Fibroblast of gingiva (primary cell): ENCODE data around the gene CHMP1A.
A peak's percentile ranks its signal among the peaks of the same experiment; 100 is the strongest.
"Not testable (repeated sequence)": the region's sequence is repeated elsewhere in the genome, so short reads cannot be mapped to it uniquely, and the experiment has no call there.

Source experiments
- DNase-seq: peaks from one replicate; pipeline ENCODE4 v3.0.0-alpha.2; 2011; ENCODE audit warnings: low read depth

Gene CHMP1A

GRCh38 chr16:89657442-89658220, at the start of gene CHMP1A, which contains the start of gene SPATA33:
Gene CHMP1A, minus strand, starts transcription at chr16:89657708. Its CDS starts 120 bp downstream, at chr16:89657588.
Gene SPATA33, plus strand, starts transcription at chr16:89657836. Its CDS starts 76 bp downstream, at chr16:89657912.
- DNase-seq: peak; percentile 84

- DNase-seq: no peak
Observed at GRCh38 chr16:89706518-89707260, 49.2 kb upstream of the CHMP1A start.

DNA sequence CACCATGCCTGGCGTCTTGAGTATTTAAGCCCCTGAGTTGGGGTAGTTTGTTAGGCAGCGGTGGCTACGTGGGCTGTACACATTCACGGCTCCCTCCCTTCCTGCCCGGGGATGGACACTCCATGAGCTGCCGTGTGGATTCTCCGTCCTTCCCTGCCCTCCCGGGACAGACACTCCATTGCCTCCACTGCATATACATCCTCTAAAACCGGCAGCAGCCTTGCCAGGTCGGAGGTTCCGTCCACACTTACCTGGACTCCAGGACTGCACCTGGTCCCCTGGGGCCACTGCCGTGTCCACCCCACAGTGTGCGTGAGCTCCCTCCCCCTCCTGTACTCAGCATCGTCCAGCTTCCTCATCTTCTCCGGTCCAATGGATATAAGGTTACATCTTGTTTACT, 47.5 kb upstream of the CHMP1A start:
- DNase-seq: no peak

GRCh38 chr16:89704281-89704680, 46.8 kb upstream of the CHMP1A start:
- DNase-seq: no peak

- DNase-seq: peak; percentile 59
Observed at GRCh38 chr16:89701425-89702406, 44.2 kb upstream of the CHMP1A start, which contains the start of gene SPATA2L. Gene SPATA2L, minus strand, starts transcription at chr16:89701705. Its CDS starts 473 bp downstream, at chr16:89701232.

DNA sequence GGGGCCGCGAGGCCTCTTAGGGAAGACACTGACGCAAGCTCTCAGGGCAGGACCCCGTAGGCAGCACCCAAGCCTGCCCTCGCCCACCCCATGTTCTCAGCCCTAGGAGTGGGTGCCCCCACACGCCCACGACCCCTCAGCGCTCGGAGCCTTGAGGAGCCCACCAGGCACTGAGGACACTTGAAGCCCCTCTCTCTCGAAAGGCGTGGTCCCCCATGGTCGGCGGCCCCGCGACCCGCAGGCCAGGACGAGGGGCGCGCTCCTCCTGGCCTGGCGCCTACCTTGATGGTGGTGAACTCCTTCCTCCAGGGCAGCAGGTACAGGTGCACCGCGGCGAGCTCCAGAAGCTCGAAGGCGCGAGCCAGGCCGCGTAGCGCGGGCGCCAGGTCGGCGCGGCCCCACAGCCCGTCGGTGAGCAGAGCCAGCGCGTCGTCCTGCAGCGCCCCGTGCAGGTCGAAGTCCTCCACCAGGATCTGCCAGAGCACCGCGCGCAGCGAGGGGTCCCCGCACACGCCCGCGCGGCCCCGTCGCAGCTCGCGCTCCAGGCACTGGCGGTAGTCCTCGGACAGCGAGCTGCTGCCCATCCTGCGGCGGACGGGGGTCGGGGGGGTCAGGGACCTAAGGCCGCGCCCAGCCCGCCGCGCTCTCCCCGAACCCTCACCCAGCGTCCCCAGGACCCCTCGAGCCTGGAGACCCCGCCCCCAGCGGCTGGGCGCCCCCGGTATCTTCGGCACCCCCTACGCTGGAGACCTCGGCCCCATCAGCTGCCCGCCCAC, 43.3 kb upstream of the CHMP1A start:
- DNase-seq: no peak

GRCh38 chr16:89700100-89700648, 42.7 kb upstream of the CHMP1A start:
- DNase-seq: peak; percentile 94

DNA sequence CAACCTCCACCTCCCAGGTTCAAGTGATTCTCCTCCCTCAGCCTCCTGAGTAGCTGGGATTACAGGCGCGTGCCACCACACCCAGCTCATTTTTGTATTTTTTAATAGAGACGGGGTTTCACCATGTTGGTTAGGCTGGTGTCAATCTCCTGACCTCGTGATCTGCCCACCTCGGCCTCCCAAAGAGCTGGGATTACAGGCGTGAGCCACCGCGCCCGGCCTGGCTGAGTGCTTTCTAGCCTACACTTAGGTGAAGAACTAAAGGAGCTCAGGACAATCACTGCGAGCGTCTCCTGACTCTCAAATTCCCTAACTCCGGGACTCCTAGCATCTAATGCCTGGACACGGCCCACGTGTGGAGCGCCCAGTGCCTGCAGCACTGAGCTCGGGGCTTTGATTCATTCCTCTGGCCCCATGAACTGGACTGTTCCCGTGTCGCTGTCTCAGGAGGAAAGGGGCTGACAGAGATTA, 42.2 kb upstream of the CHMP1A start:
- not testable (repeated sequence) for DNase-seq

DNA sequence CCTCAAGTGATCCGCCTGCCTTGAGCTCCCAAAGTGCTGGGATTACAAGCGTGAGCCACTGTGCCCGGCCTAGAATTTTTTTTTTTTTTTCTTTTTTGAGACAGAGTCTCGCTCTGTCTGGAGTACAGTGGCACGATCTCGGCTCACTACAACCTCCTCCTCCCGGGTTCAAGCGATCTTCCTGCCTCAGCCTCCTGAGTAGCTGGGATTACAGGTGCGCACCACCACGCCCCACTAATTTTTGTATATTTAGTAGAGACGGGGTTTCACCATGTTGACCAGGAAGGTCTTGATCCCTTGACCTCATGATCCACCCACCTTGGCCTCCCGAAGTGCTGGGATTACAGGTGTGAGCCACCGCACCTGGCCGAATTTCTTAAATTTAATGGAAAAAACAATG, 41.2 kb upstream of the CHMP1A start:
- not testable (repeated sequence) for DNase-seq

- DNase-seq: no peak
Observed at GRCh38 chr16:89697616-89698331, 40.3 kb upstream of the CHMP1A start.

- no peak for DNase-seq
Observed at GRCh38 chr16:89697161-89697615, 39.7 kb upstream of the CHMP1A start.

GRCh38 chr16:89696670-89697128, 39.2 kb upstream of the CHMP1A start:
- DNase-seq: no peak

DNA sequence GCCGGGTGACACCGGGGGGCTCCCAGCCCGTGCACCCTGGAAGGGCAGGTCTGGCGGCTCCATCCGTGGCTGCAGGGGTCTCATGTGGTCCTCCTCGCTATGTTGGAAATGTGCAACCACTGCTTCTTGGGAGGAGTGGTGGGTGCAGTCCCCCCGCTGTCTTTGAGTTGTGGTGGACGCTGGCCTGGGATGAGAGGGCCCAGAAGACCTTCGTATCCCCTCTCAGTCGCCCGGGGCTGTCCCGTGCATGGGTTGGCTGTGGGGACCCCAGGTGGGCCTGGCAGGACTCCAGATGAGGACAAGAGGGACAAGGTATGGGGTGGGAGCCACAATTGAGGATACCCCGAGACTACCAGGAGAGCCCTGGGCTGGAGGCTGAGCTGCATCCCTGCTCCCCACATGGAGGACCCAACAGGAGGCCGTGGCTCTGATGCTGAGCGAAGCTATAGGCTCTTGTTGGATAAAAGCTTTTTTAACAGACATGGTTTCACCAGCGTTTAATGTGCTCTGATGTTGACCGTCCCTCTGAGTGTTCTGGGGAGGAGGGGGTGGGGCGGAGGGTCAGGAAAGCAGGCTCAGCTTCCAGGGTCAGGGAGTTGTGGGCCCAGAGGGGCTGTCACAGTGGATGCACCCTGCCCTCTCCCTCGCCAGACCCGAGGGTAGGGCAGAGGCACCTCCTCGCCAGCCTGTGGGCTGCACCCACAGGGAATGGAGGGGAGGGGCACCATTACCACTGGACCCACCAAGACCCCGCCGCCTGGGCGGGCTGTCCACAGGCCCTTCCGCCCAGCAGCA, 38.6 kb upstream of the CHMP1A start:
- no peak for DNase-seq

DNA sequence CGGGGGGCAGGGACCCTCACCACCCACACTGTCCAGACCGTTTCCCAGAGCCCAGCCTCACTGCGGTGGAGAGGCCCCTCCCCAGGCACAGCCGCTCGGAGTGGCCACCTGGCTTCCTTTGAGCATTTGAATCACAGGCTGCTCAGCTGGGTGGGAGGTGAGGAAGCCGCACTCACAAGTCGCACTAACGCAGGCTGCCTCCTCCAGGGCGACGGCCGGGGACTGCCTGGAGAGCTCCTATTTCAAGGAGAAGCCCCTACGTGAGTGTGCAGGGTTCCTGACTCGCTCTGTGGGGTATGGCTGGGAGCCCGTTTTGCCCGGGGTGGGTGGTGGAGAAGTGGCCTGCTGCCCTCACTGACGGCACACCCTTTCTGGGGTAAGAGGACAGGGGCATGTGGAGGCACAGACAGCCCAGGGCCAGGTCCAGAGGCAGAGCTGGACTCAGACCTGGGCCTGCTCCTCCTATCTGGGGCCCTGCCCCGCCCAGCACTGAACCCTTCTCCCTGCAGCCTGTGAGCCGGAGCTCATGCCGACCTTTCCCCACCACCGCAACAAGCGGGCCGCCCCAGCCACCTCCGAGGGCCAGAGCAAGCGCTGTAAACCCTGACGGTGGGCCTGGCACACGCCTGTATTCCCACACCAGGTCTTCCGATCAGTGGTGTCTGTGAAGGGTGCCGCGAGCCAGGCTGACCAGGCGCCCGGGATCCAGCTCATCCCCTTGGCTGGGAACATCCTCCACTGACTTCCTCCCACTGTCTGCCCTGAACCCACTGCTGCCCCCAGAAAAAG, 37.8 kb upstream of the CHMP1A start:
- no peak for DNase-seq

DNA sequence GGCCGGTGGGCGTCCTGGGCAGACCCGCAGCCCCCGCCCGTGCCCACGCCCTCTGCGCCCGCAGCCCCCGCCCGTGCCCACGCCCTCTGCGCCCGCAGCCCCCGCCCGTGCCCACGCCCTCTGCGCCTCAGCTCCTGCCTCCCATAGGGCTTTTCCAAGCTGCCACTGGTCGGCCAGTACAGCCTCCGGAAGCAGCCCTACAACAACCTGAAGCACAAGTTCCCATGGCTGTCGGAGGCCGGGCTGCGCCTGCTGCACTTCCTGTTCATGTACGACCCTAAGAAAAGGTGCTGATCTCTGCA, 37.2 kb upstream of the CHMP1A start:
- DNase-seq: not testable (repeated sequence)

DNA sequence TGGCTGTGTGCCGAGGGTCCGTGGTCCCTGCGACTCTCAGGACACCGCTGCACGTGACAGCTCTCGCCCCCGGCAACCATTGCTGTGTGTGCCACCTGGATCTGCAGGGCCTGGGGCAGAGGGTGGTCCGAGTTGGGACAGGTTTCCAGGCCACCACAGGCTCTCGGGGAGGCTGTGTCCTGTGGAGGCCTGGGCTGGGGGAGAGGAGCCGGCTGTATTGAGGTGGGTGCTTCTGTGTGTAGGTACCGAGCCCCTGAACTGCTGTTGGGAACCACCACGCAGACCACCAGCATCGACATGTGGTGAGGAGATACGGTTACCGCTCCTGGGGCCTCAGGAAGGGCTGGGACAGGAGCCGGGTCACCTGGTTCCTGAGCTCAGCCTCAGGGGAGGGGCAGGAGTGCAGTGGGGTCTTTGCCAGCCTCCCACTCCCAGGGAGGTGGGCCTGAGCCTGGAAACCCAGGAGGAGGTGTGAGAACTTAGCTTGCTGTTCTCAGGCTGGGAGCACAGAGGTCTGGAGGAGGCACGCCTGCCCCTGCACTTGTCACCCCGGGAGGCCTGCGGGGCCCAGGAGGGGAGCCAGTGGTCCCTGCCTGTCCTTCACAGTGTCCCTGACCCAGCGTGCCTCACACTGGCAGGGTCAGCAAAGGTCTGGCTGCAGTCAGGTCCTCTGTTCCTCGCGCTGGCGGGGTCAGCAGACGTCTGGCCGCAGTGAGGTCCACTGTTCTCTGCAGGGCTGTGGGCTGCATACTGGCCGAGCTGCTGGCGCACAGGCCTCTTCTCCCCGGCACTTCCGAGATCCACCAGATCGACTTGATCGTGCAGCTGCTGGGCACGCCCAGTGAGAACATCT, 36.6 kb upstream of the CHMP1A start:
- DNase-seq: no peak

- DNase-seq: no peak
Observed at GRCh38 chr16:89693289-89693731, 35.8 kb upstream of the CHMP1A start.
